ENCODE measurements around the gene SH3RF1. TPM values are rescaled to one million over a fixed set of nuclear protein-coding genes. Genes with fewer than 3 reads are reported as not detected.
A peak's percentile ranks its signal among the peaks of the same experiment; 100 is the strongest.
"Not testable (repeated sequence)": the region's sequence is repeated elsewhere in the genome, so short reads cannot be mapped to it uniquely, and the experiment has no call there.

The SH3RF1 gene
- total RNA-seq, 2 donors from 2014 or later: 17.1 to 17.4 TPM

DNA sequence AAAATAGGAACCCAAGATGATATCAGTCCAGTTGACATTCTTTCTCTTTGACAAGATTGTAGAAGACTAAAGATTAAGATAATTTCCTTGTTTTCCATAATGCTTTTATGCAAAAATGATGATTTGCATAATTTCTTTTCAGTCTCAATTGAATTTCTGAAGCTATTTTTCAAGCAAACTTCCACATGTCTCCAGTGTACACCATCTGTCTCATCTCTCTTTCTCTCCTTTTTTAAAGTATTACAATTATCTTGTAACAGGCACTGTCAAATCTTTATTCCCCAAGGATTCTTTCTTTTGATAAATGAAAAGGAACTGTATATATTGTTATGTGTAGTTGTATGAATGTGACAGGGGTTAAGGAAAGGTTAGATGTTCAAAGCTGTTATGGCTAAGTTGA lies 7.9 kb upstream of the SH3RF1 start:
- ATAC-seq: no peak
- DNase-seq: no peak
- TF ChIP-seq CTCF (IDR thresholded peaks at IDR 0.05): no peak
- no peak for TF ChIP-seq POLR2A (IDR thresholded peaks at IDR 0.05)
- intact Hi-C loops (cut with DNase I): no loop called here
- peaks cover 8% of the 10 kb centered on the region for H3K4me1 ChIP-seq
- H3K27ac ChIP-seq: no peak overlapping the region
- H3K36me3 ChIP-seq (replicated peaks in 1 of 2; ENCODE audit: insufficient read depth in 1 of 2, low read depth in 2 of 2): no peaks in the 10 kb centered on the region
- H3K27me3 ChIP-seq: no peaks in the 10 kb centered on the region
- H3K9me3 ChIP-seq: no peaks in the 10 kb centered on the region
- no peak overlapping the region for H3K4me3 ChIP-seq

- DNase-seq; H3K4me1 ChIP-seq; intact Hi-C loops (cut with DNase I); H3K27ac ChIP-seq; H3K4me3 ChIP-seq; H3K9me3 ChIP-seq; H3K36me3 ChIP-seq (replicated peaks in 1 of 2; ENCODE audit: insufficient read depth in 1 of 2, low read depth in 2 of 2); H3K27me3 ChIP-seq; ATAC-seq: not testable (repeated sequence)
- WGBS, 2 donors: 94 to 97% methylated on average over 3 of the region's 3 CpGs
Observed at GRCh38 chr4:169277838-169278237, 7.1 kb upstream of the SH3RF1 start.

GRCh38 chr4:169275180-169275579 lies 4.4 kb upstream of the SH3RF1 start:
- Histone ChIP-seq H3K27me3 (no peaks in the 10 kb centered on the region), H3K4me3 (no peak overlapping the region), H3K9me3 (no peaks in the 10 kb centered on the region), H3K4me1 (peaks cover 23% of the 10 kb centered on the region), H3K27ac (peak overlapping the region in 1 of 4 donors; percentile 34), H3K36me3 (replicated peaks in 1 of 2; ENCODE audit: insufficient read depth in 1 of 2, low read depth in 2 of 2) (no peaks in the 10 kb centered on the region)
- intact Hi-C loops (cut with DNase I): no loop called here
- TF ChIP-seq CTCF (IDR thresholded peaks at IDR 0.05) (no peak), POLR2A (IDR thresholded peaks at IDR 0.05) (no peak)
- ATAC-seq: no peak
- WGBS, 2 donors: 4 to 17% methylated on average over 2 of the region's 2 CpGs
- no peak for DNase-seq

DNA sequence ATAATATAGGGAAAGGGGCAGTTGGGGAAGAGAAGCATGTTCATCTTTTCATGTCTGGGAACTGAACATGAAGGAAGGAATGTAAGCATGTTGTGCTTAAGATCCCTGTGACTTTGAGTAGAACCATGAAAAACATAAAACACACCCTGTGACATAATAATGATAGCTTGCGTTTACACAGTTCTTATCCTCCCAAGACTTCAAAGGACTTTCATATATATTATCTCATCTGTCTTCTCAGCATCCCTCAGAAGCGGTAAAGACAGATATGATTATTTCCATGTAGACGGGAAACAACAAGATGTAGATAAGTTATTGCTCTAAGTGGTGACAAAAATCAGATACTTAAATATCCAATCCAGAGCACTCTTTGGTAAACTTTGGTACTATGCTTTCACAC lies 3.3 kb upstream of the SH3RF1 start:
- intact Hi-C loops (cut with DNase I): no loop called here

DNA sequence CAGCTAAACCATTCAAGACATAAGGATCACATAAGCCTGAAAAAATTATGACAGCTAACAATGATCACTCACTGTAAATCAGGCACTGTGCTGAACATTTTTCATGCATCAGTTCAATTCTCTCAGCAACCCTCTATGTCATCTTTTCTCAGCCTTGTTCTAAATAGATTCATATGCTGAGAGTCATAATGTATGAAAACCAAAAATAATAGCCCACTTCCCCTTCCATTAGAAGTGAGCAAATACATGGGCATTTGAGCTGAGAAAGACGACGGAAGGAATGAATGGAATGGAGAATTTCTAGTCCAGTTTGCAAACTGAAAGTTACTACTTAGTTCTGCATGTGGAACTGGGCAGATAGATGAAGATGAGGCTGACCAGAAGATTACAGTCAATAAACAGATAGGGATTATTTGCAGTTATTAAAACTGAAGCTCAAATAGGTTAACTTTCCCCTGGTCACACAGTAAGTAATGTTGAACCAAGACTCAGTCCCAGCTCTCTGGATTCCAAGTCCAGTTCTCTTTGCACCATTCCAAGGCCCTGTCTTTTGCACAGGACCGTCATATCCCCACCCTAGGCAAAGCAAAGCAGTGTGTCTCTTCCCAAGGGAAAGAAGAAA lies 1.6 kb upstream of the SH3RF1 start:
- WGBS, 2 donors: 53 to 57% methylated on average over 3 of the region's 3 CpGs
- no peak overlapping the region for H3K4me3 ChIP-seq

More for the DNA sequence above, 3.3 kb upstream of the SH3RF1 start:
- ATAC-seq (no peak), DNase-seq (no peak)
- no peak for TF ChIP-seq CTCF (IDR thresholded peaks at IDR 0.05)
- TF ChIP-seq POLR2A (IDR thresholded peaks at IDR 0.05): no peak
- WGBS, 2 donors: 54 to 55% methylated on average over 3 of the region's 3 CpGs
- H3K27me3 ChIP-seq: no peaks in the 10 kb centered on the region
- peaks cover 30% of the 10 kb centered on the region for H3K4me1 ChIP-seq
- H3K27ac ChIP-seq: no peak overlapping the region
- H3K9me3 ChIP-seq: no peaks in the 10 kb centered on the region
- H3K36me3 ChIP-seq (replicated peaks in 1 of 2; ENCODE audit: insufficient read depth in 1 of 2, low read depth in 2 of 2): no peaks in the 10 kb centered on the region
- no peak overlapping the region for H3K4me3 ChIP-seq

More for the DNA sequence above, 1.6 kb upstream of the SH3RF1 start:
- TF ChIP-seq CTCF (IDR thresholded peaks at IDR 0.05) (no peak), POLR2A (IDR thresholded peaks at IDR 0.05) (no peak)
- Histone ChIP-seq H3K27ac (peak overlapping the region in 1 of 4 donors; percentile 90), H3K9me3 (no peaks in the 10 kb centered on the region), H3K4me1 (peaks cover 39% of the 10 kb centered on the region), H3K36me3 (replicated peaks in 1 of 2; ENCODE audit: insufficient read depth in 1 of 2, low read depth in 2 of 2) (no peaks in the 10 kb centered on the region), H3K27me3 (no peaks in the 10 kb centered on the region)
- no peak for ATAC-seq
- DNase-seq: no peak
- intact Hi-C loops (cut with DNase I): no loop called here

Measured in body of pancreas (tissue), 4 donors.